Adipose tissue (tissue), 3 donors: ENCODE measurements around the gene HLA-B. TPM values are rescaled to one million over a fixed set of nuclear protein-coding genes. Genes with fewer than 3 reads are reported as not detected.

Experiments
- H3K27ac ChIP-seq: one replicate; pipeline ENCODE4 v1.5.1; 2013; ENCODE audit warnings: low read depth, low read length
- WGBS, 3 donors: extraction: QIAGEN DNeasy Blood & Tissue Kit; methylation state at CpG; one replicate each; pipeline ENCODE4 v1.1.7; 2013; 5-methylcytosine and 5-hydroxymethylcytosine counted together
- polyA plus RNA-seq, 3 donors: library from polyadenylated mRNA; stranded (reverse); fragments of 200-250 nt; gene quantifications; one replicate each; pipeline ENCODE4 v1.2.3, GENCODE V29; 2013
- donor health status: healthy with polysubstance abuse.
- donor health status: Bipolar disorder and iron deficiency.
- donor health status: healthy.

The HLA-B gene
- polyA plus RNA-seq, 3 donors: 379 to 1,027 (median 723) TPM

GRCh38 chr6:31356216-31356945 is 598 bp downstream of the HLA-B start:
- 2 to 3% (median 3%) methylated on average over 67 to 76 of the region's 83 CpGs for WGBS, 3 donors
- peak overlapping the region; percentile 42 for H3K27ac ChIP-seq

GRCh38 chr6:31355583-31355948 is 1.4 kb downstream of the HLA-B start:
- WGBS, 3 donors: 47 to 82% (median 58%) methylated on average over 5 of the region's 5 CpGs
- no peak overlapping the region for H3K27ac ChIP-seq

GRCh38 chr6:31354864-31355582 is 2.0 kb downstream of the HLA-B start:
- WGBS, 3 donors: 56 to 68% (median 61%) methylated on average over 11 of the region's 11 CpGs
- H3K27ac ChIP-seq: no peak overlapping the region

GRCh38 chr6:31354158-31354863 is 2.7 kb downstream of the HLA-B start:
- no peak overlapping the region for H3K27ac ChIP-seq
- WGBS, 3 donors: 56 to 75% (median 58%) methylated on average over 10 to 11 of the region's 11 CpGs

GRCh38 chr6:31353384-31353945 is 3.5 kb downstream of the HLA-B start:
- WGBS, 3 donors: 62 to 73% (median 66%) methylated on average over 6 of the region's 6 CpGs
- no peak overlapping the region for H3K27ac ChIP-seq

GRCh38 chr6:31352683-31353383 is 4.1 kb downstream of the HLA-B start:
- WGBS, 3 donors: 49 to 74% (median 70%) methylated on average over 6 of the region's 6 CpGs

GRCh38 chr6:31352310-31352682 is 4.7 kb downstream of the HLA-B start:
- H3K27ac ChIP-seq: no peak overlapping the region
- 45 to 63% (median 59%) methylated on average over 8 of the region's 8 CpGs for WGBS, 3 donors

More at GRCh38 chr6:31352683-31353383, 4.1 kb downstream of the HLA-B start:
- H3K27ac ChIP-seq: no peak overlapping the region

GRCh38 chr6:31351401-31352309 is 5.3 kb downstream of the HLA-B start:
- 49 to 55% (median 53%) methylated on average over 8 of the region's 8 CpGs for WGBS, 3 donors
- H3K27ac ChIP-seq: no peak overlapping the region

GRCh38 chr6:31351033-31351380 is 6.0 kb downstream of the HLA-B start:
- H3K27ac ChIP-seq: no peak overlapping the region
- WGBS, 3 donors: 0 to 48% (median 0%) methylated on average over 2 to 3 of the region's 3 CpGs

GRCh38 chr6:31350196-31351032 is 6.6 kb downstream of the HLA-B start:
- no peak overlapping the region for H3K27ac ChIP-seq
- WGBS, 3 donors: 53 to 61% (median 58%) methylated on average over 11 of the region's 11 CpGs

- WGBS, 3 donors: 58 to 77% (median 68%) methylated on average over 4 of the region's 4 CpGs
- H3K27ac ChIP-seq: no peak overlapping the region
Observed at GRCh38 chr6:31349301-31349700, 7.7 kb downstream of the HLA-B start.

GRCh38 chr6:31345026-31345730 is 11.8 kb downstream of the HLA-B start:
- H3K27ac ChIP-seq: no peak overlapping the region
- WGBS, 3 donors: 44 to 53% (median 51%) methylated on average over 5 of the region's 5 CpGs

GRCh38 chr6:31340228-31340627 is 16.8 kb downstream of the HLA-B start:
- H3K27ac ChIP-seq: no peak overlapping the region

GRCh38 chr6:31339210-31339609 is 17.8 kb downstream of the HLA-B start:
- WGBS, 3 donors: 11 to 42% (median 25%) methylated on average over 3 of the region's 3 CpGs
- H3K27ac ChIP-seq: no peak overlapping the region

GRCh38 chr6:31336896-31337496 is 20.0 kb downstream of the HLA-B start:
- H3K27ac ChIP-seq: no peak overlapping the region
- WGBS, 3 donors: 65 to 68% (median 67%) methylated on average over 3 of the region's 3 CpGs
